Heart left ventricle (tissue), 13 donors: ENCODE results near the gene NKX2-1.

Source experiments
- POLR2A ChIP-seq, 2 donors: fragments of 450-650 bp; IDR thresholded peaks; one replicate each; pipeline ENCODE4 v1.6.1; 2017; ENCODE audit warnings: antibody characterized with exemption in 2 of 2, mild to moderate bottlenecking in 2 of 2, moderate library complexity in 2 of 2
- TF ChIP-seq, protein P1 (sequence below), 12 donors: fragments of 200-600 bp; sonication (generic) in 4 of 12; IDR thresholded peaks; one replicate each; pipeline versions ENCODE4 v1.5.0 to v1.8.0; 2018 to 2022; ENCODE audit warnings: antibody characterized with exemption in 12 of 12, mild to moderate bottlenecking in 5 of 12
- donor health status: ischemic (EF 13 %, LVEDD 7.1; RV severe dilation, severe dysfunction).
- donor health status: DM: no; HTN: yes; CAD: no.
- donor health status: DM: no; HTN: no; CAD: no.
- donor health status: ischemic (EF 25% LVEDD 6.9; RV normal size, moderate dysfunction).
- donor health status: ischemic (EF 25% LVEDD 5.7; RV mildly dilated, moderate dysfunction).
- donor health status: ischemic (EF 35%, LVEDD 5.7; RV mildly dilated, moderate dysfunction).
- donor health status: nonischemic (EF 11% LVEDD 7.7; RV severe dilation, severe dysfunction).
- donor health status: DM: yes; HTN: yes; CAD: no.
- donor health status: PGD.
- donor health status: ischemic (EF 29% LVEDD 5.4; RV normal size, mild dysfunction).
- donor health status: nonischemic (EF 23%, LVEDD 6.1; RV moderate dilation, normal function).

DNA sequence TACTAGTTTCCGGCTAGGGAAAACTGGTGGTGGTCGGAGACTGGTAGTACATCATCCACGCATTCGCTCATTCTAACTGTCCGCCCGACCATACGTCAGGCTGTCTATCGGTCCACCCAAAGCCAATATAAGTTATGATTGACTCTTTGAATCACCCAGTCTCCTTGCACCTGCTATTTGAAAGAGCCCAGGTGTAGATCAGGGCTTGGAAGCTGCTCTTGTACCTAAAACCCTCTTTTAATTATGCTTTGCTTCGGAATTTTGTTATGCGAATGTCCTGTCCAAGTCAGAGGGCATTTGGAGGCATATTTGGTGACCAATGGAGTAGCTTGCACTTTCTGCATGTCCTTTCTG lies 5.7 kb upstream of the NKX2-1 start:
- TF ChIP-seq, protein P1, sequence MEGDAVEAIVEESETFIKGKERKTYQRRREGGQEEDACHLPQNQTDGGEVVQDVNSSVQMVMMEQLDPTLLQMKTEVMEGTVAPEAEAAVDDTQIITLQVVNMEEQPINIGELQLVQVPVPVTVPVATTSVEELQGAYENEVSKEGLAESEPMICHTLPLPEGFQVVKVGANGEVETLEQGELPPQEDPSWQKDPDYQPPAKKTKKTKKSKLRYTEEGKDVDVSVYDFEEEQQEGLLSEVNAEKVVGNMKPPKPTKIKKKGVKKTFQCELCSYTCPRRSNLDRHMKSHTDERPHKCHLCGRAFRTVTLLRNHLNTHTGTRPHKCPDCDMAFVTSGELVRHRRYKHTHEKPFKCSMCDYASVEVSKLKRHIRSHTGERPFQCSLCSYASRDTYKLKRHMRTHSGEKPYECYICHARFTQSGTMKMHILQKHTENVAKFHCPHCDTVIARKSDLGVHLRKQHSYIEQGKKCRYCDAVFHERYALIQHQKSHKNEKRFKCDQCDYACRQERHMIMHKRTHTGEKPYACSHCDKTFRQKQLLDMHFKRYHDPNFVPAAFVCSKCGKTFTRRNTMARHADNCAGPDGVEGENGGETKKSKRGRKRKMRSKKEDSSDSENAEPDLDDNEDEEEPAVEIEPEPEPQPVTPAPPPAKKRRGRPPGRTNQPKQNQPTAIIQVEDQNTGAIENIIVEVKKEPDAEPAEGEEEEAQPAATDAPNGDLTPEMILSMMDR (IDR thresholded peaks at IDR 0.05) = no peak
- TF ChIP-seq POLR2A (IDR thresholded peaks at IDR 0.05) = no peak
